SK-N-SH (cell line): ENCODE data around the gene FAM24A. TPM values are rescaled to one million over a fixed set of nuclear protein-coding genes. Genes with fewer than 3 reads are reported as not detected.
"Not testable (repeated sequence)": the region's sequence is repeated elsewhere in the genome, so short reads cannot be mapped to it uniquely, and the experiment has no call there.

Source experiments
- CTCF ChIA-PET: fragments of 300-600, 350-600 bp; formaldehyde crosslinking; extraction: SDS; loops from one replicate; lab custom pipeline; 2021; lab: Yijun Ruan, JAX
- POLR2A ChIA-PET: fragments of 350-600 bp; sonication (Branson Sonifier 250); formaldehyde crosslinking; extraction: SDS; loops from one replicate; lab custom pipeline; 2020; ENCODE audit warnings: antibody characterized with exemption, inconsistent platforms; lab: Yijun Ruan, JAX
- DNase-seq: peaks from one replicate; pipeline ENCODE4 v3.0.0; 2012
- H2AFZ ChIP-seq: fragments of 200-600 bp; sonication (generic); 2 replicates; pipeline ENCODE4 v1.8.1; 2016; ENCODE audit warnings: antibody characterized with exemption, mild to moderate bottlenecking, low read depth
- H3F3A ChIP-seq: fragments of 200-600 bp; sonication (generic); replicated peaks from 2 replicates; pipeline ENCODE3; 2016; ENCODE audit warnings: antibody characterized with exemption, mild to moderate bottlenecking; ENCODE audit not compliant: insufficient read depth
- H3K27ac ChIP-seq, 2 experiments: fragments of 200-500 bp in 1 of 2; fragments of 200-600 bp in 1 of 2; sonication (Bioruptor generic) in 1 of 2; sonication (generic), shearing (Covaris generic) in 1 of 2; 2 replicates each; pipeline versions ENCODE4 v1.5.1 to v1.6.1; 2014 to 2016; ENCODE audit warnings: low read depth in 2 of 2, inconsistent platforms in 1 of 2, low read length in 1 of 2, mild to moderate bottlenecking in 1 of 2, mixed read lengths in 1 of 2
- H3K27me3 ChIP-seq: fragments of 200-600 bp; sonication (generic), shearing (Covaris generic); 2 replicates; pipeline ENCODE4 v1.6.1; 2016; ENCODE audit warnings: mixed run types; ENCODE audit not compliant: insufficient read depth
- H3K36me3 ChIP-seq, 2 experiments: fragments of 200-500 bp in 1 of 2; fragments of 200-600 bp in 1 of 2; sonication (Bioruptor generic) in 1 of 2; sonication (generic) in 1 of 2; replicated peaks in 1 of 2; 2 replicates each; pipeline versions ENCODE3 to v1.5.1; 2014 to 2016; ENCODE audit warnings: low read length in 1 of 2, mild to moderate bottlenecking in 1 of 2; ENCODE audit not compliant: insufficient read depth in 2 of 2, control insufficient read depth in 1 of 2
- H3K4me1 ChIP-seq, 2 experiments: fragments of 200-500 bp in 1 of 2; fragments of 200-600 bp in 1 of 2; sonication (Bioruptor generic) in 1 of 2; sonication (generic), shearing (Covaris generic) in 1 of 2; 2 replicates each; pipeline versions ENCODE4 v1.5.1 to v1.6.1; 2014 to 2016; ENCODE audit warnings: low read depth in 1 of 2, low read length in 1 of 2, mixed run types in 1 of 2; ENCODE audit not compliant: insufficient read depth in 2 of 2, control insufficient read depth in 1 of 2
- H3K4me2 ChIP-seq: fragments of 200-600 bp; sonication (generic), shearing (Covaris generic); 2 replicates; pipeline ENCODE4 v1.6.1; 2017; ENCODE audit warnings: mixed run types
- H3K4me3 ChIP-seq, 2 experiments: fragments of 200-500 bp in 1 of 2; fragments of 200-600 bp in 1 of 2; sonication (Bioruptor generic) in 1 of 2; sonication (generic), shearing (Covaris generic) in 1 of 2; 2 replicates each; pipeline versions ENCODE4 v1.5.1 to v1.8.1; 2014 to 2016; ENCODE audit warnings: low read depth in 2 of 2, inconsistent platforms in 1 of 2, low read length in 1 of 2, mild to moderate bottlenecking in 1 of 2, mixed read lengths in 1 of 2, moderate library complexity in 1 of 2
- H3K79me2 ChIP-seq: fragments of 200-600 bp; sonication (generic); 2 replicates; pipeline ENCODE4 v1.8.1; 2017; ENCODE audit warnings: mild to moderate bottlenecking; ENCODE audit not compliant: insufficient read depth
- H3K9ac ChIP-seq: fragments of 200-600 bp; sonication (generic); 2 replicates; pipeline ENCODE4 v1.6.1; 2017; ENCODE audit warnings: mixed run types
- H3K9me2 ChIP-seq: fragments of 200-600 bp; sonication (generic); 2 replicates; pipeline ENCODE4 v1.6.1; 2017; ENCODE audit warnings: mixed run types
- H3K9me3 ChIP-seq: fragments of 200-600 bp; sonication (generic); 2 replicates; pipeline ENCODE4 v1.6.1; 2017; ENCODE audit warnings: mixed run types, mild to moderate bottlenecking, moderate library complexity
- H4K20me1 ChIP-seq: fragments of 200-600 bp; sonication (generic); 2 replicates; pipeline ENCODE4 v1.6.1; 2017; ENCODE audit warnings: mild to moderate bottlenecking, mixed run types; ENCODE audit not compliant: insufficient read depth
- CTCF ChIP-seq: fragments of 200-600 bp; sonication (generic); IDR thresholded peaks from 2 replicates; pipeline ENCODE4 v1.6.1; 2017; ENCODE audit warnings: antibody characterized with exemption, mild to moderate bottlenecking, moderate library complexity
- EP300 ChIP-seq, 2 experiments: IDR thresholded peaks; 2 replicates each; pipeline versions ENCODE4 v1.4.0 to v1.6.1; 2012; ENCODE audit warnings: borderline replicate concordance in 1 of 2, low read depth in 1 of 2, low read length in 1 of 2
- EZH2phosphoT487 ChIP-seq: fragments of 200-600 bp; sonication (generic); IDR thresholded peaks from 2 replicates; pipeline ENCODE4 v1.6.1; 2017; ENCODE audit warnings: low read depth, mixed run types, mild to moderate bottlenecking, antibody characterized with exemption, moderate library complexity, borderline replicate concordance
- FOSL2 ChIP-seq: IDR thresholded peaks from 2 replicates; pipeline ENCODE4 v1.4.0; 2012; ENCODE audit warnings: low read depth, mild to moderate bottlenecking, moderate library complexity, borderline replicate concordance
- FOXM1 ChIP-seq: IDR thresholded peaks from 2 replicates; pipeline ENCODE4 v1.4.0; 2012; ENCODE audit warnings: low read depth, mild to moderate bottlenecking
- NFIC ChIP-seq: IDR thresholded peaks from 2 replicates; pipeline ENCODE4 v1.4.0; 2012; ENCODE audit warnings: borderline replicate concordance
- NRF1 ChIP-seq: IDR thresholded peaks from 2 replicates; pipeline ENCODE4 v1.6.1; 2012; ENCODE audit warnings: low read depth, mild to moderate bottlenecking, low read length
- RAD21 ChIP-seq: IDR thresholded peaks from 2 replicates; pipeline ENCODE4 v1.6.1; 2012; ENCODE audit warnings: mild to moderate bottlenecking, low read length
- RXRA ChIP-seq: IDR thresholded peaks from 2 replicates; pipeline ENCODE4 v1.4.0; 2012; ENCODE audit warnings: low read depth, mild to moderate bottlenecking, borderline replicate concordance
- SIN3A ChIP-seq: IDR thresholded peaks from 2 replicates; pipeline ENCODE4 v1.6.1; 2012; ENCODE audit warnings: low read depth, mild to moderate bottlenecking, low read length, moderate library complexity, borderline replicate concordance
- SMC3 ChIP-seq: IDR thresholded peaks from 2 replicates; pipeline ENCODE4 v1.6.1; 2012; ENCODE audit warnings: low read depth, low read length, improper control_type of control experiment
- TEAD4 ChIP-seq: IDR thresholded peaks from 2 replicates; pipeline ENCODE4 v1.4.0; 2012; ENCODE audit warnings: mild to moderate bottlenecking, borderline replicate concordance; ENCODE audit not compliant: insufficient read depth
- USF2 ChIP-seq: fragments of 150-350 bp; IDR thresholded peaks from 2 replicates; pipeline ENCODE4 v1.6.1; 2017; ENCODE audit warnings: antibody characterized with exemption, low read length, low read depth, borderline replicate concordance
- WGBS: methylation state at CpG from one replicate; pipeline ENCODE4 v1.1.6; 2017; ENCODE audit warnings: low lambda C conversion rate; 5-methylcytosine and 5-hydroxymethylcytosine counted together
- polyA plus RNA-seq, 3 experiments: library from polyadenylated mRNA; depleted of rRNA; stranded (reverse); fragments of >200 nt; gene quantifications; 2 replicates each; pipeline ENCODE4 v1.2.3, GENCODE V29; 2012
- TF ChIP-seq, protein P1 (sequence below): IDR thresholded peaks from 2 replicates; pipeline ENCODE4 v1.6.1; 2012; ENCODE audit warnings: mild to moderate bottlenecking, low read depth, low read length, moderate library complexity

Gene FAM24A
- polyA plus RNA-seq, 1 of the 3 experiments (the other 2 are of a cell fraction): not detected

DNA sequence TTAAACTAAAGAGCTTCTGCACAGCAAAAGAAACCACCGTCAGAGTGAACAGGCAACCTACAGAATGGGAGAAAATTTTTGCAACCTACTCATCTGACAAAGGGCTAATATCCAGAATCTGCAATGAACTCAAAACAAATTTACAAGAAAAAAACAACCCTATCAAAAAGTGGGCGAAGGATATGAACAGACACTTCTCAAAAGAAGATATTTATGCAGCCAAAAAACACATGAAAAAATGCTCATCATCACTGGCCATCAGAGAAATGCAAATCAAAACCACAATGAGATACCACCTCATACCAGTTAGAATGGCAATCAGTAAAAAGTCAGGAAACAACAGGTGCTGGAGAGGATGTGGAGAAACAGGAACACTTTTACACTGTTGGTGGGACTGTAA lies 38.5 kb upstream of the FAM24A start:
- H2AFZ ChIP-seq, H3K9me2 ChIP-seq, CTCF ChIA-PET, H3K27ac ChIP-seq, H3K4me3 ChIP-seq, H3K4me1 ChIP-seq, H3K4me2 ChIP-seq, H3K36me3 ChIP-seq, H3K9ac ChIP-seq, H3F3A ChIP-seq, H3K27me3 ChIP-seq, DNase-seq, POLR2A ChIA-PET, H3K9me3 ChIP-seq, H4K20me1 ChIP-seq: not testable (repeated sequence)
- WGBS: 91% methylated on average over 2 of the region's 2 CpGs
- peaks cover 93% of the 10 kb centered on the region for H3K79me2 ChIP-seq

DNA sequence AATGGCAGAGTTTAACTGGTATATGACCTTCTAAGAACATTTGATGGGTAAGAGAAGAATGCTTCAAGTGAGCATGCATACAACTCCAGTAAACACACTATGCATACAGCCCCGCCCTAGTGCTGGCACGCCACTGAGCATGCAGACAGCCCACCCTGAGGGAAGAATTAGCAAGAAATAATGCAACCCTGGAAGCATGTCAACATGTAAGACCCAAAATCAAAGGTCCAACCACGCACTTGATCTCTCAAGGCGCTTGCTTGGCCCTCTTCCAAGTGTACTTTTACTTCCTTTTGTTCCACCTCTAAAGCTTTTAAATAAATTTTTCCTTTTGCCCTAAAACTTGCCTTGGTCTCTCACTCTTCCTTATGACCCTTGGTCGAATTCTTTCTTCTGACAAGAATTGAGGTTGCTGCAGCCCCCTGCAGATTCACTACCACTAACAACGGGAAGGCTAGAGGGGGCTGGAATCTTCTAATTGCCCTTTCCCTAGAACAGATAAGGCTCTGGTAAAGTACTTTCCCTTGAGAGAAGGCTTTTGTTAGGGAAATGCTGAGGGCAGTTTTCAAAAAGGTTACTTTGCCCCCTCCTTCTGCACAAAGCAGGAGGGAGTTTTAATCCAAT lies 34.5 kb upstream of the FAM24A start:
- no peaks in the 10 kb centered on the region for H3K9me3 ChIP-seq
- no peaks in the 10 kb centered on the region for H3K36me3 ChIP-seq
- H3K27ac ChIP-seq: no peak overlapping the region
- H3K4me3 ChIP-seq: no peak overlapping the region
- H4K20me1 ChIP-seq: no peaks in the 10 kb centered on the region
- ChIA-PET POLR2A (no interaction called here), CTCF (no interaction called here)
- no peak for TF ChIP-seq SIN3A
- no peak for TF ChIP-seq SMC3
- TF ChIP-seq USF2: no peak
- no peaks in the 10 kb centered on the region for H3F3A ChIP-seq
- H3K4me2 ChIP-seq: no peak overlapping the region
- no peaks in the 10 kb centered on the region for H3K27me3 ChIP-seq
- H3K79me2 ChIP-seq: peaks cover 79% of the 10 kb centered on the region
- H2AFZ ChIP-seq: no peak overlapping the region
- DNase-seq: no peak
- no peak overlapping the region for H3K9ac ChIP-seq
- WGBS: 83% methylated on average over 6 of the region's 6 CpGs
- peaks cover 0 to 12% of the 10 kb centered on the region in 2 experiments; a peak in 2 of 4 replicates for H3K4me1 ChIP-seq
- H3K9me2 ChIP-seq: no peaks in the 10 kb centered on the region

DNA sequence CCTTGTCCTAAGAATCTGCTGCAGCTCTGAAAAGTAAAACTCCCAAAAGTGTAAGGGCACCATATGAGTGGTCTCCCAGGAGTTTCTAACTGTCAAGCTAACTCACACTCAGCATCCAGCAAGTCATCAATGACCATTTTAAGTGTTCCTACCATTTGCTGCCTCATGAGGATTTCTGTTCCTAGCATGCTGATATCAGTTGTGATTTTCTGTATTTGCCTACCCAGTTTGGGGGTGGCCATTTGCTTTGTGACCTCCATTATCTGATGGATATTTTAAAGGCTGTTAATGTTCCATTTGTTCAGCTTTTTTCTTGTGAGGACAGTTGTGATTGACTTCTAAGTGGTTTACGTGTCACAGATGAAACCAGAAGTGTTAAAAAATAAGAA lies 33.9 kb upstream of the FAM24A start:
- no peaks in the 10 kb centered on the region for H3K27me3 ChIP-seq
- H3K4me2 ChIP-seq: no peak overlapping the region
- CTCF ChIA-PET: no interaction called here
- H2AFZ ChIP-seq: no peak overlapping the region
- H3K4me1 ChIP-seq: peaks cover 0 to 12% of the 10 kb centered on the region in 2 experiments; a peak in 2 of 4 replicates
- no peak overlapping the region for H3K4me3 ChIP-seq
- H3K27ac ChIP-seq: no peak overlapping the region
- no peak overlapping the region for H3K9ac ChIP-seq
- peaks cover 74% of the 10 kb centered on the region for H3K79me2 ChIP-seq
- no peaks in the 10 kb centered on the region for H3K9me2 ChIP-seq
- POLR2A ChIA-PET: no interaction called here
- no peak for DNase-seq
- no peaks in the 10 kb centered on the region for H4K20me1 ChIP-seq
- WGBS: 85% methylated on average over 1 of the region's 1 CpG
- no peaks in the 10 kb centered on the region for H3K9me3 ChIP-seq
- H3K36me3 ChIP-seq: no peaks in the 10 kb centered on the region
- no peaks in the 10 kb centered on the region for H3F3A ChIP-seq
- no peak for TF ChIP-seq RXRA
- TF ChIP-seq NFIC: no peak
- TF ChIP-seq CTCF: no peak
- TF ChIP-seq EZH2phosphoT487: no peak
- no peak for TF ChIP-seq NRF1
- no peak for TF ChIP-seq EP300 (IDR thresholded peaks at IDR 0.05; ENCODE audit: borderline replicate concordance in 1 of 2, low read depth in 1 of 2, low read length in 1 of 2)
- TF ChIP-seq, protein P1, sequence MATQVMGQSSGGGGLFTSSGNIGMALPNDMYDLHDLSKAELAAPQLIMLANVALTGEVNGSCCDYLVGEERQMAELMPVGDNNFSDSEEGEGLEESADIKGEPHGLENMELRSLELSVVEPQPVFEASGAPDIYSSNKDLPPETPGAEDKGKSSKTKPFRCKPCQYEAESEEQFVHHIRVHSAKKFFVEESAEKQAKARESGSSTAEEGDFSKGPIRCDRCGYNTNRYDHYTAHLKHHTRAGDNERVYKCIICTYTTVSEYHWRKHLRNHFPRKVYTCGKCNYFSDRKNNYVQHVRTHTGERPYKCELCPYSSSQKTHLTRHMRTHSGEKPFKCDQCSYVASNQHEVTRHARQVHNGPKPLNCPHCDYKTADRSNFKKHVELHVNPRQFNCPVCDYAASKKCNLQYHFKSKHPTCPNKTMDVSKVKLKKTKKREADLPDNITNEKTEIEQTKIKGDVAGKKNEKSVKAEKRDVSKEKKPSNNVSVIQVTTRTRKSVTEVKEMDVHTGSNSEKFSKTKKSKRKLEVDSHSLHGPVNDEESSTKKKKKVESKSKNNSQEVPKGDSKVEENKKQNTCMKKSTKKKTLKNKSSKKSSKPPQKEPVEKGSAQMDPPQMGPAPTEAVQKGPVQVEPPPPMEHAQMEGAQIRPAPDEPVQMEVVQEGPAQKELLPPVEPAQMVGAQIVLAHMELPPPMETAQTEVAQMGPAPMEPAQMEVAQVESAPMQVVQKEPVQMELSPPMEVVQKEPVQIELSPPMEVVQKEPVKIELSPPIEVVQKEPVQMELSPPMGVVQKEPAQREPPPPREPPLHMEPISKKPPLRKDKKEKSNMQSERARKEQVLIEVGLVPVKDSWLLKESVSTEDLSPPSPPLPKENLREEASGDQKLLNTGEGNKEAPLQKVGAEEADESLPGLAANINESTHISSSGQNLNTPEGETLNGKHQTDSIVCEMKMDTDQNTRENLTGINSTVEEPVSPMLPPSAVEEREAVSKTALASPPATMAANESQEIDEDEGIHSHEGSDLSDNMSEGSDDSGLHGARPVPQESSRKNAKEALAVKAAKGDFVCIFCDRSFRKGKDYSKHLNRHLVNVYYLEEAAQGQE: no peak
- TF ChIP-seq RAD21: no peak
- TF ChIP-seq SIN3A: no peak
- TF ChIP-seq FOXM1: no peak
- no peak for TF ChIP-seq FOSL2
- no peak for TF ChIP-seq TEAD4
